ENCODE data around the gene HDAC5.

DNA sequence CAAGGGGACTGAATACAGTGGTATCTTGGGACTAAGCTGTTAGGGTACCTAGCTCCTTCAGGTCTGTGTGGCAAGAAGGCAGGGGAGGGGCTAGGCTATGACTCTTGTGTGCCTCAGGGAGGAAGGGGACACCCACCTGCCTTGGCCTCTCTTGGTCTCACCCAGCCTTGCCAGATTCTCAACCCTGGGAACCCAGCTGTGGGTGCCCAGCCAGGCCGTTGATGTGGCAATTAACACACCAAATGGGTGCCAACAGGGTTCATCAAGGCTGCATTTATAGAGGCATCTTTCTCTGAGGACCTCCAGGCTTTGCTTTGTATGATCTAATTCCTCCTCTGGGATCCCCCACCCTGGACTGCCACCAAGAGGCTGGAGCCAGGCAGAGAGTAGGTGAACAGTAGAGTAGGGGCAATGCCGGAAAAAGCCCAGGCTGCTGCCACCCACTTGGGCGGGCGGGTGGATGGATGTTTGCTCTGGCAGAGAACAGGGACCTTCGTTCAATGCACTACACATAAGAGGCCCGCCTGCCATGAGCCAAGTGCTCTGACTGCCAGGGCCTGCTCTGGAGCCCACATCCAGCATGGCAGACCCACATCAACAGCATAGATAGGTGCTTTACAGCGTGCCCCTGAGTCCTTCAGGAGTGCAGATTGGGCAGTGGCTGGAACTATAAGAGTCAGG, 43.9 kb upstream of the HDAC5 start:
- TF ChIP-seq GATA2 (IDR thresholded peaks at IDR 0.05; ENCODE audit: low read depth, low read length) (no peak), GATA3 (IDR thresholded peaks at IDR 0.05; ENCODE audit: low read depth, low read length) (no peak)

Measured in SH-SY5Y (cell line).